MM.1S (cell line): ENCODE measurements around the gene TLE3.

ENCODE experiments used
- EZH2 ChIP-seq: fragments of 300-600 bp; sonication (generic); optimal IDR thresholded peaks from 2 replicates; pipeline ENCODE3; 2017; ENCODE audit warnings: low read depth, mild to moderate bottlenecking, antibody characterized with exemption, low read length, mixed read lengths
- EZH2phosphoT487 ChIP-seq: fragments of 300-600 bp; sonication (generic); IDR thresholded peaks from 2 replicates; pipeline ENCODE4 v1.6.1; 2018; ENCODE audit warnings: antibody characterized with exemption, low read length
- TF ChIP-seq, protein P1 (sequence below): fragments of 300-600 bp; sonication (generic); IDR thresholded peaks from 2 replicates; pipeline ENCODE4 v1.5.1; 2016; ENCODE audit warnings: antibody characterized with exemption, low read length, mixed read lengths

DNA sequence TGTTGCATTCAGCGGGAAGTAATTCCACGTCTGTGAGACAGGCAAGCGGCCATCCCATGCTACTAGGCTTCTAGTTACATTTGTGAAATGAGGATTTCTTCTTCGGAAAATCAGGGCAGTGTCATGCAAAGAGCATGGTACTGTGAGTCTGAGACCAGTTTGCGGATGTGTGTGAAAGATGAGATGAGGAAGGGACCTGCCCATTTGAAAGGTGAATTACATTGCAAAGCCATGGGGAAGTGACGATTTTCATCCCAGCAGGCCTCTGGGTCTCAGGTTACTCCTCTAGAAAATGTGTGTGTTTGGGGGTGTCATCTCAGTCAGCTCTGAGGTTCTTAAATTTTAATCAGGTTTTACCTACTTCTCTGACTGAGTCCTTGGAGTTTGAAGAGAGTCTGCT lies 16.1 kb downstream of the TLE3 start:
- TF ChIP-seq, protein P1, sequence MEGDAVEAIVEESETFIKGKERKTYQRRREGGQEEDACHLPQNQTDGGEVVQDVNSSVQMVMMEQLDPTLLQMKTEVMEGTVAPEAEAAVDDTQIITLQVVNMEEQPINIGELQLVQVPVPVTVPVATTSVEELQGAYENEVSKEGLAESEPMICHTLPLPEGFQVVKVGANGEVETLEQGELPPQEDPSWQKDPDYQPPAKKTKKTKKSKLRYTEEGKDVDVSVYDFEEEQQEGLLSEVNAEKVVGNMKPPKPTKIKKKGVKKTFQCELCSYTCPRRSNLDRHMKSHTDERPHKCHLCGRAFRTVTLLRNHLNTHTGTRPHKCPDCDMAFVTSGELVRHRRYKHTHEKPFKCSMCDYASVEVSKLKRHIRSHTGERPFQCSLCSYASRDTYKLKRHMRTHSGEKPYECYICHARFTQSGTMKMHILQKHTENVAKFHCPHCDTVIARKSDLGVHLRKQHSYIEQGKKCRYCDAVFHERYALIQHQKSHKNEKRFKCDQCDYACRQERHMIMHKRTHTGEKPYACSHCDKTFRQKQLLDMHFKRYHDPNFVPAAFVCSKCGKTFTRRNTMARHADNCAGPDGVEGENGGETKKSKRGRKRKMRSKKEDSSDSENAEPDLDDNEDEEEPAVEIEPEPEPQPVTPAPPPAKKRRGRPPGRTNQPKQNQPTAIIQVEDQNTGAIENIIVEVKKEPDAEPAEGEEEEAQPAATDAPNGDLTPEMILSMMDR, result no peak
- TF ChIP-seq EZH2phosphoT487 (no peak), EZH2 (no peak)
